Spinal cord (tissue), 10 donors: ENCODE results near the gene USF2. TPM values are rescaled to one million over a fixed set of nuclear protein-coding genes. Genes with fewer than 3 reads are reported as not detected.

Source experiments
- DNase-seq, 6 donors: peaks; one replicate each; pipeline versions ENCODE4 v3.0.0 to v3.0.0-alpha.2; 2013 to 2015; ENCODE audit warnings: low spot score in 6 of 6, low read depth in 4 of 6
- H3K27ac ChIP-seq: one replicate; pipeline ENCODE4 v1.5.1; 2013; ENCODE audit warnings: low read depth, low read length, control low read depth
- H3K27me3 ChIP-seq: one replicate; pipeline ENCODE4 v1.6.1; 2013; ENCODE audit warnings: low read length; ENCODE audit not compliant: control insufficient read depth, insufficient read depth
- H3K36me3 ChIP-seq: one replicate; pipeline ENCODE4 v1.6.1; 2013; ENCODE audit warnings: low read length; ENCODE audit not compliant: control insufficient read depth, insufficient read depth
- H3K4me1 ChIP-seq: one replicate; pipeline ENCODE4 v1.6.1; 2013; ENCODE audit warnings: low read length; ENCODE audit not compliant: control insufficient read depth, insufficient read depth
- H3K4me3 ChIP-seq: one replicate; pipeline ENCODE4 v1.5.1; 2013; ENCODE audit warnings: low read depth, low read length, control low read depth
- H3K9me3 ChIP-seq: one replicate; pipeline ENCODE4 v1.6.1; 2013; ENCODE audit warnings: low read length; ENCODE audit not compliant: control insufficient read depth, insufficient read depth
- WGBS: methylation state at CpG from one replicate; pipeline ENCODE4 v1.1.5; 2013; ENCODE audit warnings: missing lambda C conversion rate; ENCODE audit not compliant: insufficient coverage; 5-methylcytosine and 5-hydroxymethylcytosine counted together
- polyA plus RNA-seq, 2 donors: library from polyadenylated mRNA; unstranded; fragments of 120-200 nt; gene quantifications; one replicate each; pipeline ENCODE4 v1.2.1, GENCODE V29; 2013; ENCODE audit not compliant: insufficient read length in 2 of 2
- total RNA-seq, 2 donors: library from RNA; depleted of rRNA in 1 of 2; stranded (reverse); fragments of 120-200 nt in 1 of 2; fragments of >200 nt in 1 of 2; gene quantifications; one replicate each; pipeline versions ENCODE4 v1.2.3 to v1.2.4, GENCODE V29; 2013 to 2014
- donor health status: healthy.

The USF2 gene
- total and polyA plus RNA-seq, 4 donors: 37.2 to 258 (median 162) TPM

GRCh38 chr19:35328851-35329285, 60.1 kb downstream of the USF2 start, which contains the start of gene CD22:
Gene CD22 (plus strand): TSS chr19:35329187. CDS start chr19:35332041, 2,854 bp downstream.
- H3K36me3 ChIP-seq: no peaks in the 10 kb centered on the region
- no peak within 1 kb of the TSS for H3K4me3 ChIP-seq
- H3K27ac ChIP-seq: no peak within 1 kb of the TSS
- H3K9me3 ChIP-seq: no peaks in the 10 kb centered on the region
- no peak for DNase-seq
- no peaks in the 10 kb centered on the region for H3K4me1 ChIP-seq
- H3K27me3 ChIP-seq: no peaks in the 10 kb centered on the region
- WGBS: 93% methylated on average over 3 of the region's 12 CpGs

GRCh38 chr19:35329323-35329722, 60.6 kb downstream of the USF2 start:
- Histone ChIP-seq H3K4me3 (no peak overlapping the region), H3K9me3 (no peaks in the 10 kb centered on the region), H3K36me3 (no peaks in the 10 kb centered on the region), H3K27ac (no peak overlapping the region), H3K4me1 (no peaks in the 10 kb centered on the region), H3K27me3 (no peaks in the 10 kb centered on the region)
- DNase-seq: no peak
- 82% methylated on average over 4 of the region's 4 CpGs for WGBS

Other genes with a start within 250 kb of the USF2 start
- 10 to 100 TPM in 1 of 2 donors, 1 to 10 TPM in 1; 5.8 to 17.2 TPM for gene SCN1B, start 238.5 kb upstream of the USF2 start, total RNA-seq
- gene SCN1B, start 238.5 kb upstream of the USF2 start, polyA plus RNA-seq: 10 to 100 TPM; 16.1 to 24.0 TPM
- gene HPN, start 227.2 kb upstream of the USF2 start, total RNA-seq: under 1 TPM; 0.20 to 0.50 TPM
- 1 to 10 TPM; 1.1 to 1.4 TPM for gene HPN, start 227.2 kb upstream of the USF2 start, polyA plus RNA-seq
- gene FXYD3, start 153.1 kb upstream of the USF2 start, total RNA-seq: 1 to 10 TPM in 1 of 2 donors, under 1 TPM in 1; 0.40 to 2.6 TPM
- gene FXYD3, start 153.1 kb upstream of the USF2 start, polyA plus RNA-seq: 1 to 10 TPM in 1 of 2 donors, under 1 TPM in 1; 0.49 to 1.7 TPM
- 10 to 100 TPM; 10.9 to 18.5 TPM for gene LGI4, start 133.9 kb upstream of the USF2 start, total RNA-seq
- 10 to 100 TPM; 21.4 to 37.5 TPM for gene LGI4, start 133.9 kb upstream of the USF2 start, polyA plus RNA-seq
- gene FXYD1, start 130.1 kb upstream of the USF2 start, total RNA-seq: 100 to 1,000 TPM in 1 of 2 donors, 10 to 100 TPM in 1; 20.4 to 104 TPM
- 10 to 100 TPM; 37.9 to 58.3 TPM for gene FXYD1, start 130.1 kb upstream of the USF2 start, polyA plus RNA-seq
- gene FXYD7, start 125.7 kb upstream of the USF2 start, total RNA-seq: 10 to 100 TPM; 12.1 to 34.3 TPM
- 100 to 1,000 TPM; 279 to 281 TPM for gene FXYD7, start 125.7 kb upstream of the USF2 start, polyA plus RNA-seq
- 10 to 100 TPM; 11.0 to 52.5 TPM for gene FXYD5, start 114.2 kb upstream of the USF2 start, total RNA-seq
- 10 to 100 TPM in 1 of 2 donors, 1 to 10 TPM in 1; 9.3 to 32.5 TPM for gene FXYD5, start 114.2 kb upstream of the USF2 start, polyA plus RNA-seq
- not detected for gene FAM187B, start 40.2 kb upstream of the USF2 start, total RNA-seq
- gene FAM187B, start 40.2 kb upstream of the USF2 start, polyA plus RNA-seq: not detected
- gene LSR, start 20.0 kb upstream of the USF2 start, total RNA-seq: 10 to 100 TPM in 1 of 2 donors, 1 to 10 TPM in 1; 2.0 to 29.4 TPM
- 10 to 100 TPM; 21.3 to 25.4 TPM for gene LSR, start 20.0 kb upstream of the USF2 start, polyA plus RNA-seq
- gene HAMP, start 13.6 kb downstream of the USF2 start, total RNA-seq: under 1 TPM in 1 of 2 donors, not detected in 1; 0.40 TPM
- gene HAMP, start 13.6 kb downstream of the USF2 start, polyA plus RNA-seq: under 1 TPM; 0.35 to 0.67 TPM
- gene MAG, start 23.2 kb downstream of the USF2 start, total RNA-seq: 100 to 1,000 TPM in 1 of 2 donors, 10 to 100 TPM in 1; 83.5 to 215 TPM
- 100 to 1,000 TPM; 249 to 261 TPM for gene MAG, start 23.2 kb downstream of the USF2 start, polyA plus RNA-seq
- gene CD22, start 60.2 kb downstream of the USF2 start, total RNA-seq: 10 to 100 TPM in 1 of 2 donors, 1 to 10 TPM in 1; 9.4 to 13.5 TPM
- 10 to 100 TPM; 24.2 to 39.4 TPM for gene CD22, start 60.2 kb downstream of the USF2 start, polyA plus RNA-seq
- under 1 TPM in 1 of 2 donors, not detected in 1; 0.06 TPM for gene FFAR1, start 78.9 kb downstream of the USF2 start, total RNA-seq
- gene FFAR1, start 78.9 kb downstream of the USF2 start, polyA plus RNA-seq: under 1 TPM; 0.70 to 0.83 TPM
- gene FFAR3, start 89.5 kb downstream of the USF2 start, total RNA-seq: under 1 TPM; 0.10 to 0.11 TPM
- gene FFAR3, start 89.5 kb downstream of the USF2 start, polyA plus RNA-seq: not detected
- gene GPR42, start 102.1 kb downstream of the USF2 start, total RNA-seq: not detected
- gene GPR42, start 102.1 kb downstream of the USF2 start, polyA plus RNA-seq: under 1 TPM in 1 of 2 donors, not detected in 1; 0.14 TPM
- under 1 TPM; 0.11 to 0.69 TPM for gene FFAR2, start 179.3 kb downstream of the USF2 start, total RNA-seq
- gene FFAR2, start 179.3 kb downstream of the USF2 start, polyA plus RNA-seq: under 1 TPM; 0.29 to 0.50 TPM
- gene KRTDAP, start 221.5 kb downstream of the USF2 start, total RNA-seq: not detected
- gene KRTDAP, start 221.5 kb downstream of the USF2 start, polyA plus RNA-seq: not detected
- gene DMKN, start 244.7 kb downstream of the USF2 start, total RNA-seq: 10 to 100 TPM; 10.4 to 49.0 TPM
- gene DMKN, start 244.7 kb downstream of the USF2 start, polyA plus RNA-seq: 10 to 100 TPM; 18.1 to 31.2 TPM